AG10803 (cell line): ENCODE data around the gene FCER2.
"Not testable (repeated sequence)": the region's sequence is repeated elsewhere in the genome, so short reads cannot be mapped to it uniquely, and the experiment has no call there.

Experiments
- DNase-seq: peaks from one replicate; pipeline ENCODE4 v3.0.0; 2010; ENCODE audit warnings: low read depth
- H3K4me3 ChIP-seq: 2 replicates; pipeline ENCODE4 v1.5.1; 2011; ENCODE audit warnings: mild to moderate bottlenecking, low read length, control low read depth
- CTCF ChIP-seq: conservative IDR thresholded peaks from 2 replicates; pipeline ENCODE4 v1.5.1; 2011; ENCODE audit warnings: mild to moderate bottlenecking, low read length, control low read depth, inconsistent platforms

Gene FCER2

GRCh38 chr19:7648265-7649014 is 53.5 kb downstream of the FCER2 start:
- H3K4me3 ChIP-seq, result no peak overlapping the region
- DNase-seq, result no peak
- TF ChIP-seq CTCF, result no peak

- TF ChIP-seq CTCF, result no peak
- no peak for DNase-seq
- H3K4me3 ChIP-seq, result no peak overlapping the region
Measured at GRCh38 chr19:7647156-7647555, 54.8 kb downstream of the FCER2 start.

GRCh38 chr19:7646426-7646700 is 55.6 kb downstream of the FCER2 start:
- no peak overlapping the region for H3K4me3 ChIP-seq
- TF ChIP-seq CTCF, result no peak
- no peak for DNase-seq

- DNase-seq, result no peak
- H3K4me3 ChIP-seq, result no peak overlapping the region
- TF ChIP-seq CTCF, result no peak
Measured at GRCh38 chr19:7645656-7646425, 56.1 kb downstream of the FCER2 start.

- TF ChIP-seq CTCF, result no peak
Measured at GRCh38 chr19:7645163-7645562, 56.8 kb downstream of the FCER2 start.

DNA sequence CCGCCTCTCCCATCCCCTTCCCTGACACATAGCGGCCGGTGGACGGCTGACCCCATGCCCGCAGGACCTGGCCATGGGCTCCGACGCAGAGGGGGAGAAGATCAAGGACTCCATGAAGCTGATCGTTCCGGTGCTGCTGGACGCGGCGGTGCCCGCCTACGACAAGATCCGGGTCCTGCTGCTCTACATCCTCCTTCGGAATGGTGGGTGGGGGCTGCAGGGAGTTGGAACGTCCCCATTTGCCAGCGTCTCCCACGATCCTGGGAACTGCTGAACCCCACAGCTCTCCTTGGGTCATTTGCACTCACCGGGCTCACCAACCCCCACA is 57.4 kb downstream of the FCER2 start:
- no peak overlapping the region for H3K4me3 ChIP-seq
- no peak for TF ChIP-seq CTCF
- DNase-seq, result no peak

More at GRCh38 chr19:7645163-7645562, 56.8 kb downstream of the FCER2 start:
- no peak for DNase-seq
- H3K4me3 ChIP-seq, result no peak overlapping the region

DNA sequence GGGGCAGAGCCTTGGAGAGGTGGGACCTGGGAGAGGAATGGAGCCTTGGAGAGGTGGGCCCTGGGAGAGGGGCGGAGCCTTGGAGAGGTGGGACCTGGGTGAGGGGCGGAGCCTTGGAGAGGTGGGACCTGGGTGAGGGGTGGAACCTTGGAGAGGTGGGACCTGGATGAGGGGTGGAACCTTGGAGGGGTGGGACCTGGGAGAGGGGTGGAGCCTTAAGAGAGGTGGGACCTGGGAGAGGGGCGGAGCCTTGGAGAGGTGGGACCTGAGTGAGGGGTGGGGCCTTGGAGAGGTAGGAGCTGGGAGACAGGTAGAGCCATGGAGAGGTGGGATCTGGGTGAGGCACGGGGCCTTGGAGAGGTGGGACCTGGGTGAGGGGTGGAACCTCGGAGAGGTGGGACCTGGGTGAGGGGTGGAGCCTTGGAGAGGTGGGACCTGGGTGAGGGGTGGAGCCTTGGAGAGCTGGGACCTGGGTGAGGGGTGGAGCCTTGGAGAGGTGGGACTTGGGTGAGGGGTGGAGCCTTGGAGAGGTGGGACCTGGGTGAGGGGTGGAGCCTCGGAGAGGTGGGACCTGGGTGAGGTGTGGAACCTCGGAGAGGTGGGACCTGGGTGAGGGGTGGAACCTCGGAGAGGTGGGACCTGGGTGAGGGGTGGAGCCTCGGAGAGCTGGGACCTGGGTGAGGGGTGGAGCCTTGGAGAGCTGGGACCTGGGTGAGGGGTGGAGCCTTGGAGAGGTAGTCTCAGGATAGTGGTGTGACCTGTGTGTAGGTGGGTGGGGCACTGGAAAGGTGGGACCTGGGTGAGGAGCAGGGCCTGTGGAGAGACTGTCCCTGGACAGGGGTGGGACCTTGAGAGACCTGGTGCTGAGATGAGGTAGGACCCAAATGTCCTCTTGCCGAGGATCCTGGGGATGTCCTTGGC is 58.0 kb downstream of the FCER2 start:
- not testable (repeated sequence) for H3K4me3 ChIP-seq, DNase-seq
